Measurements from ENCODE around the gene ECSCR. TPM values are rescaled to one million over a fixed set of nuclear protein-coding genes. Genes with fewer than 3 reads are reported as not detected.
"Not testable (repeated sequence)": the region's sequence is repeated elsewhere in the genome, so short reads cannot be mapped to it uniquely, and the experiment has no call there.

ECSCR gene
- total RNA-seq, 1 donor = not detected

DNA sequence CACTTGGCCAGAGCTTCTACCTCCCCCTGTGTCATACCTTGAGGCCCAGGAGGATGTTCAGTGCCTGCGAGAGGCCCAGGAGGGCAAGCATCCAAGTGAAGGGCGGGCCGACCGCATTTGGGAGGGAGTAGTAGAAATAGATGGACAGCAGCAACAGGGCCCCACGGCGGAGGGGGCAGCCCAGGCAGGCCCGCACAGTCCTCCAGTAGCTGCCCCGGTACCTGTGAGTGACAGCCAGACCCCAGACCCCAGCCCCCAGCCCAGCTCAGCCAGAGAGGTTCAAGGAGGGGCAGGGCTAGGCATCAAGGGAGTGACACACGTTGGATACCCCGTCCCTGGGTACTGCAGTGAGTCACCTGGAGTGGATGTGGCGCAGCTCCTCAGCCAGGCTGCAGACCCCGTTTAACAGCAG is 18.6 kb upstream of the ECSCR start:
- H3K4me1 ChIP-seq (ENCODE audit: insufficient read depth, low read length) = peaks cover 74% of the 10 kb centered on the region
- H3K4me3 ChIP-seq (ENCODE audit: low read length) = peak overlapping the region; percentile 66

DNA sequence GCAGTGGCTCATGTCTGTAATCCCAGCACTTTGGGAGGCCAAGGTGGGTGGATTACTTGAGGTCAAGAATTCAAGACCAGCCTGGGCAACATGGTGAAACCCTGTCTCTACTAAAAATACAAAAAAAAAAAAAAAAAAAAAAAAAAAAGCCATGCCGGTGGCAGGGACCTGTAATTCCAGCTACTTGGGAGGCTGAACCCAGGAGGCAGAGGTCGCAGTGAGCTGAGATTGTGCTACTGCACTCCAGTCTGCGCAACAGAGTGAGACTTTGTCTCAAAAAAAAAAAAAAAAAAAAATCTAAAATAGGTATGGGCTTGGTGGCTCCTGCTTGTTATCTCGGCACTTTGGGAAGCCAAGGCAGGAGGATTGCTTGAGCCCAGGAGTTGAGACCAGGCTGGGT is 17.2 kb upstream of the ECSCR start:
- H3K9me3 ChIP-seq (ENCODE audit: low read depth, low read length); H3K4me3 ChIP-seq (ENCODE audit: low read length); H3K27me3 ChIP-seq (ENCODE audit: insufficient read depth, low read length): not testable (repeated sequence)
- H3K4me1 ChIP-seq (ENCODE audit: insufficient read depth, low read length) = peaks cover 88% of the 10 kb centered on the region

More for the DNA sequence above, 18.6 kb upstream of the ECSCR start:
- no peaks in the 10 kb centered on the region for H3K27me3 ChIP-seq (ENCODE audit: insufficient read depth, low read length)
- H3K9me3 ChIP-seq (ENCODE audit: low read depth, low read length) = no peaks in the 10 kb centered on the region

GRCh38 chr5:139478657-139479423 is 16.3 kb upstream of the ECSCR start:
- H3K9me3 ChIP-seq (ENCODE audit: low read depth, low read length); H3K27me3 ChIP-seq (ENCODE audit: insufficient read depth, low read length); H3K4me3 ChIP-seq (ENCODE audit: low read length): not testable (repeated sequence)
- H3K4me1 ChIP-seq (ENCODE audit: insufficient read depth, low read length) = peaks cover 97% of the 10 kb centered on the region

DNA sequence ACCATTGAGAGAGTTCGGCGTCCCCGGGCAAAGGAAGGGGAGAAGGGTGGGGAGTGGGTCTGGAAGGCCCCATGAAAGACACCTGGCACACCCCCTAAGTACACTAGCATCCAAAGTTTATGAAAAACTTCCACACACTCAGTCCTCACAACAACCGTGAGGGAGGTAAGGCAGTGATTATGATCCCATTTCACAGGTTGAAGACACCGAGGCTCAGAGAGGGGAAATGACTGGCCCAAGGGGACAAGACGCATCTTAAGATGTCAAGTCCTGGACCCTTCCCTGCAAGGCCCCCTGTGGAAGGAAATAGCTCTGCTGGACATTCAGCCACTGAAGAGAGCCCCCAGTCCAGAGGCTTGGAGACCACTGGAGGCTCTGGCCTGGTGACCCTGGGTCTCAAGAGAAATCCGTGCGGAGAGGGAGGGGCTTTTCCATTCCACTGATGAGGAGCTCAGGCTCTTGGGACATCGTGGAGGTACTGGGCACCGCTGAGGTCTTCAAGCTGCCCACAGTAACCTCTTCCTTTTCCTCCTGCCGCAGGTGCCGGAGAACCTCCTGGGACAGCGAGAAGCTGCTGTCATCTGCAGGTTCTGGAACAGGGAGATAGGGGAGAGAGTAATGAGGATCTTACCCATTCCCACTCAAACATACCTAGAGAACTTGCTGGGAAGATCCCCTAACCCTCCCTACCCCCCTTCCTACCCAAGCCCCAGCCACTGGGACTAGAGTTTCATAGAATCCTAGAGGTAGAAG is 13.5 kb upstream of the ECSCR start:
- no peaks in the 10 kb centered on the region for H3K27me3 ChIP-seq (ENCODE audit: insufficient read depth, low read length)
- peaks cover 99% of the 10 kb centered on the region for H3K4me1 ChIP-seq (ENCODE audit: insufficient read depth, low read length)
- no peak overlapping the region for H3K4me3 ChIP-seq (ENCODE audit: low read length)
- no peaks in the 10 kb centered on the region for H3K9me3 ChIP-seq (ENCODE audit: low read depth, low read length)

- H3K27me3 ChIP-seq (ENCODE audit: insufficient read depth, low read length) = no peaks in the 10 kb centered on the region
- no peak overlapping the region for H3K4me3 ChIP-seq (ENCODE audit: low read length)
- peaks cover 99% of the 10 kb centered on the region for H3K4me1 ChIP-seq (ENCODE audit: insufficient read depth, low read length)
- no peaks in the 10 kb centered on the region for H3K9me3 ChIP-seq (ENCODE audit: low read depth, low read length)
Measured at GRCh38 chr5:139474890-139475791, 12.6 kb upstream of the ECSCR start.

DNA sequence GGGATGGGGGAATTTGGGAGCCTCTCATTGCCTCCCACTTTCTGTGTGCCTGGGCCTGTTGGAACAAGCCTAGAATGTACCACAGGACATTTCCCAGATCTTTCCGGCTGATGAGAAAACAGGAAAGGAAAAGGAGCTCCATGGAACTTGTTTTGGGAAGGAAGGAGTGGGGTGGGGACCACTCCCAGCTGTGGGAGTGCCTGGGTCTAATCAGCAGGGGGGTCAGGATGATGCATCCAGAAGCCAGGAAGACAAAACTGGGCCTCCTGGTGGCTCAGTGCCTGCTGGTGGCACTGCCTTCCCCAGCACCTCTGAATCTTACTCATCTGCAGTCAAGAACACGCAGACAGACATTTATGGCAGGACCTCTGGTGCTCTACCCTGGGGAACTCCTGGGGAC is 11.0 kb upstream of the ECSCR start:
- no peaks in the 10 kb centered on the region for H3K27me3 ChIP-seq (ENCODE audit: insufficient read depth, low read length)
- H3K9me3 ChIP-seq (ENCODE audit: low read depth, low read length) = no peaks in the 10 kb centered on the region
- H3K4me1 ChIP-seq (ENCODE audit: insufficient read depth, low read length) = peaks cover 98% of the 10 kb centered on the region
- no peak overlapping the region for H3K4me3 ChIP-seq (ENCODE audit: low read length)

GRCh38 chr5:139473105-139473504 is 10.6 kb upstream of the ECSCR start:
- Histone ChIP-seq H3K4me1 (ENCODE audit: insufficient read depth, low read length) (peaks cover 98% of the 10 kb centered on the region), H3K27me3 (ENCODE audit: insufficient read depth, low read length) (no peaks in the 10 kb centered on the region), H3K4me3 (ENCODE audit: low read length) (no peak overlapping the region), H3K9me3 (ENCODE audit: low read depth, low read length) (no peaks in the 10 kb centered on the region)

- H3K27me3 ChIP-seq (ENCODE audit: insufficient read depth, low read length) = no peaks in the 10 kb centered on the region
- no peaks in the 10 kb centered on the region for H3K9me3 ChIP-seq (ENCODE audit: low read depth, low read length)
- peaks cover 96% of the 10 kb centered on the region for H3K4me1 ChIP-seq (ENCODE audit: insufficient read depth, low read length)
- no peak overlapping the region for H3K4me3 ChIP-seq (ENCODE audit: low read length)
Measured at GRCh38 chr5:139472386-139473030, 10.0 kb upstream of the ECSCR start.

- peaks cover 81% of the 10 kb centered on the region for H3K4me1 ChIP-seq (ENCODE audit: insufficient read depth, low read length)
- no peaks in the 10 kb centered on the region for H3K9me3 ChIP-seq (ENCODE audit: low read depth, low read length)
- peak within 1 kb of the TSS; percentile 5 for H3K4me3 ChIP-seq (ENCODE audit: low read length)
- H3K27me3 ChIP-seq (ENCODE audit: insufficient read depth, low read length) = no peaks in the 10 kb centered on the region
Measured at GRCh38 chr5:139470821-139471300, 8.3 kb upstream of the ECSCR start, which contains the start of gene SMIM33. Gene SMIM33 (plus strand): TSS chr5:139471004. CDS start chr5:139471122, 118 bp downstream.

DNA sequence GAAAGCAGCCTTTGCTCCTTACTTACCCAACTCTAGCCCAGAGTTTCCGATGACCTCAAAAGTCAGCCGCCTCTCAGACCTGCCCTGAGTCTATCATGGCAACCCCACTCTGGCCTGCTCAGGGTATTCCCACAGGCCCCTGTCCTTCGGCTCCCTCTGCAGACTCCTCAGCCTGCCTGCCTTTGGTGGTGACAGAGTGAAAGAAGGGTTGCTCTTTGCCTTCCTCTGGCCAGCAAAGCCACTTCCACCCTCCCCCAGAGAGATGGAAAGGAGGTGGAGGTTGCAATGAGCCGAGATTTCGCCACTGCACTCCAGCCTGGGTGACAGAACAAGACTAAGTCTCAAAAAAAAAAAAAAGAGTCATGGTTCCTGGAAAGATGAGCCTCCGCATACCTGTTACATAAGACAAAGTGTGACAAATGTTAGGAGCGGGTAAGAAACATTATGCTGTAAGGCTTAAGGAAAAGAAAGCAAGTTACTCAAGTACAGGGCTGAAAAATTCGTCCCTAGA is 5.9 kb upstream of the ECSCR start:
- Histone ChIP-seq H3K9me3 (ENCODE audit: low read depth, low read length) (no peaks in the 10 kb centered on the region), H3K27me3 (ENCODE audit: insufficient read depth, low read length) (no peaks in the 10 kb centered on the region), H3K4me3 (ENCODE audit: low read length) (no peak overlapping the region), H3K4me1 (ENCODE audit: insufficient read depth, low read length) (peaks cover 57% of the 10 kb centered on the region)

DNA sequence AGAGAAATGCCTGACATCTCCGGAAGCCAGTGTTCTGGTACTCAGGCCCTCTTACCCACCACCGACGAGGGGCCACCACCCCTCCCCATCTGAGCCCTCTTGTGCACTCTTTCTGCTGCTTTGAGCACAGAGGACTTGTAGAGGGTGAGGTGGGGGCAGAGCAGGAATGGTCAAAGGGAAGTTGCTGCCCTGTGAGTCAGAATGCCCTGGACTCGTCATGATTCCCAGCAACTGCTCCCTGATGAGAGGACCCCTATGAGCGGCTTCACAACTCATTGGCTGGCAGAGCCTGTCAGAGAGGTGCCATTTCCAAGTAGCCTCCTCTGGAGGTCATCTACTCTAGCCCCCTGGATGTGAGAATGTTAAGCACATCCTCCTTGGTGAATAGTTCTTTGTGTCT is 845 bp downstream of the ECSCR start:
- H3K9me3 ChIP-seq (ENCODE audit: low read depth, low read length) = no peaks in the 10 kb centered on the region
- peaks cover 29% of the 10 kb centered on the region for H3K4me1 ChIP-seq (ENCODE audit: insufficient read depth, low read length)
- H3K27me3 ChIP-seq (ENCODE audit: insufficient read depth, low read length) = no peaks in the 10 kb centered on the region
- no peak overlapping the region for H3K4me3 ChIP-seq (ENCODE audit: low read length)

DNA sequence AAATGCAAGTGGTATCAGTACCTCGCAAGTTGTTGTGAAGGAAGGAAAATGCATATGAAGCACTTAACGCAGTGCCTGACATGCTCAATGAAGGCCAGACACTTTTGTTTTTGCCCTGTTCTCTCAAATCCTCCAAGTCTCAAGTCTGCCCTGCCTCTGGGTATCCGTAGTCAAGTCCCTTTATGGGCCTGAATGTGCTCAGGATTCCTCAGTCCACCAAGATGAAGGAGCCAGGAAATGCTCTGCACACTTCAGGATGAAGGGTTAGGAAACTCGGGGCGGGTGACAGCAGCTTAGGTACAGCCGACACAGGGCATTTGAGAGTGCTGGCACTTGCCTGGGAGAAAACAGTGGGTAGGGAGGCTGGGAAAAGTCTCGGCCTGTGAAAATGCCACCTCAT is 1.4 kb downstream of the ECSCR start:
- H3K4me3 ChIP-seq (ENCODE audit: low read length) = no peak overlapping the region

DNA sequence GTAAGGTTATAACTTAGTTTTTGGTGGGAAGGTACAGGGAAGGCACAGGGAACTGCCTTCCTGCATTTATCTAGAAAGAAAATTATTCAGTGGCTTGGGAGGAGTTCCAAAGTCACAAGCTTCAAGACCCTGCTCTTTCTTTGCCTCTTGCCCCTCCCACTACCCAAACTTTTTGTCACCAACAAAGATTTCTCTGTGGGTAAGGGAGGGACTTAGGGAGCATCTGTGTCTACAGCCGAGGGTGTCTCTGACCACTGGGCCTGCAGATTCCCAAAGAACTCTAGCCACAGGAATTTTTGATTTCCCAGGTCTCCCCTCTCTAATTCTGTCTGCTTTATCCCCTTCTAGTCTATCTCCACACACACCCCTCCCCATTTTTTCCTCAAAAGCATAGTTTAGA is 2.1 kb downstream of the ECSCR start:
- Histone ChIP-seq H3K9me3 (ENCODE audit: low read depth, low read length) (no peaks in the 10 kb centered on the region), H3K4me3 (ENCODE audit: low read length) (no peak overlapping the region), H3K4me1 (ENCODE audit: insufficient read depth, low read length) (peaks cover 29% of the 10 kb centered on the region)

More for the DNA sequence above, 1.4 kb downstream of the ECSCR start:
- no peaks in the 10 kb centered on the region for H3K27me3 ChIP-seq (ENCODE audit: insufficient read depth, low read length)
- H3K9me3 ChIP-seq (ENCODE audit: low read depth, low read length) = no peaks in the 10 kb centered on the region
- peaks cover 29% of the 10 kb centered on the region for H3K4me1 ChIP-seq (ENCODE audit: insufficient read depth, low read length)

GRCh38 chr5:139459451-139459934 is 3.0 kb downstream of the ECSCR start:
- H3K27me3 ChIP-seq (ENCODE audit: insufficient read depth, low read length) = no peaks in the 10 kb centered on the region
- H3K4me1 ChIP-seq (ENCODE audit: insufficient read depth, low read length) = peaks cover 29% of the 10 kb centered on the region
- H3K9me3 ChIP-seq (ENCODE audit: low read depth, low read length) = no peaks in the 10 kb centered on the region
- no peak overlapping the region for H3K4me3 ChIP-seq (ENCODE audit: low read length)

More for the DNA sequence above, 2.1 kb downstream of the ECSCR start:
- no peaks in the 10 kb centered on the region for H3K27me3 ChIP-seq (ENCODE audit: insufficient read depth, low read length)
